Neutrophil (primary cell): ENCODE measurements around the gene ETS1.

Experiments used
- H3K27ac ChIP-seq: fragments of 200-600 bp; sonication (generic); 2 replicates; pipeline ENCODE4 v1.5.1; 2016; ENCODE audit warnings: mild to moderate bottlenecking, moderate library complexity
- H3K27me3 ChIP-seq: fragments of 200-600 bp; sonication (generic); 2 replicates; pipeline ENCODE4 v1.6.0; 2016; ENCODE audit warnings: mild to moderate bottlenecking
- H3K36me3 ChIP-seq: fragments of 200-600 bp; sonication (generic); 2 replicates; pipeline ENCODE4 v1.5.1; 2017
- H3K4me1 ChIP-seq, 2 experiments: fragments of 200-600 bp in 1 of 2; sonication (generic) in 1 of 2; 1 replicate in 1 of 2; 2 replicates in 1 of 2; pipeline versions ENCODE4 v1.5.1 to v1.6.1; 2013 to 2016; ENCODE audit warnings: low read depth in 1 of 2, low read length in 1 of 2, mild to moderate bottlenecking in 1 of 2, moderate library complexity in 1 of 2; ENCODE audit not compliant: control insufficient read depth in 1 of 2, insufficient read depth in 1 of 2
- H3K4me3 ChIP-seq, 2 experiments: fragments of 200-600 bp in 1 of 2; sonication (generic) in 1 of 2; 1 replicate in 1 of 2; 2 replicates in 1 of 2; pipeline ENCODE4 v1.5.1; 2013 to 2016; ENCODE audit warnings: low read depth in 1 of 2, low read length in 1 of 2, mild to moderate bottlenecking in 1 of 2, moderate library complexity in 1 of 2
- H3K9me3 ChIP-seq: fragments of 200-600 bp; sonication (generic); 2 replicates; pipeline ENCODE4 v1.5.1; 2016
- TF ChIP-seq, protein P1 (sequence below): fragments of 200-600 bp; sonication (generic); IDR thresholded peaks from 2 replicates; pipeline ENCODE4 v1.5.1; 2016; ENCODE audit warnings: antibody characterized with exemption

Gene ETS1

DNA sequence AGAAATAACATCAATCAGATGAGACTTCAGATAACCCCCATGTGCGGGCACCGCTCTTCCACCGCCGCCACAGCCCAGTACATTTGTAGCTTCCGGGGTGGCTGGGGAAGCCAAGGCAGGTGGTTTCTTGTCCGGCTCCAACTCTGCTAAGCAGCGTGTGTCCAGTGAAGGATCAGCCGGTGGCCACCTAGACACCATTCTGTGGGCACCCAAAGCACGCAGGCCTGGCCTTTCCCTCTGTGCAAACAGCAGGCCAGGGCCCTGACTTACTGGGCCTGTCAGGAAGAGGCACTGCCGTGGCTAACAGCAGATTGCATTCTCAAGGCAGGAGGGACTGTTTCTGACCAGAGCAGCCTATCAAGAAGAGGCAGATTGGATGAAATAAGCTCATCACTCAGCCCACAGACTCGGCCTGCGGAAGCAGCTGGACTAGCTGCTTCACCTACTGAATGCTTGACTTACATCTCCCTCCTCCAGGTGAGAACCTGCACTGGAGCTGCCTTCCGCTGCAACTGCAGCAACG lies 74.8 kb downstream of the ETS1 start:
- Histone ChIP-seq H3K4me1 (peaks cover 13 to 57% of the 10 kb centered on the region in 2 experiments), H3K27ac (no peak overlapping the region), H3K4me3 (no peak overlapping the region), H3K36me3 (peaks cover 12% of the 10 kb centered on the region), H3K27me3 (no peaks in the 10 kb centered on the region), H3K9me3 (no peaks in the 10 kb centered on the region)
- TF ChIP-seq, protein P1, sequence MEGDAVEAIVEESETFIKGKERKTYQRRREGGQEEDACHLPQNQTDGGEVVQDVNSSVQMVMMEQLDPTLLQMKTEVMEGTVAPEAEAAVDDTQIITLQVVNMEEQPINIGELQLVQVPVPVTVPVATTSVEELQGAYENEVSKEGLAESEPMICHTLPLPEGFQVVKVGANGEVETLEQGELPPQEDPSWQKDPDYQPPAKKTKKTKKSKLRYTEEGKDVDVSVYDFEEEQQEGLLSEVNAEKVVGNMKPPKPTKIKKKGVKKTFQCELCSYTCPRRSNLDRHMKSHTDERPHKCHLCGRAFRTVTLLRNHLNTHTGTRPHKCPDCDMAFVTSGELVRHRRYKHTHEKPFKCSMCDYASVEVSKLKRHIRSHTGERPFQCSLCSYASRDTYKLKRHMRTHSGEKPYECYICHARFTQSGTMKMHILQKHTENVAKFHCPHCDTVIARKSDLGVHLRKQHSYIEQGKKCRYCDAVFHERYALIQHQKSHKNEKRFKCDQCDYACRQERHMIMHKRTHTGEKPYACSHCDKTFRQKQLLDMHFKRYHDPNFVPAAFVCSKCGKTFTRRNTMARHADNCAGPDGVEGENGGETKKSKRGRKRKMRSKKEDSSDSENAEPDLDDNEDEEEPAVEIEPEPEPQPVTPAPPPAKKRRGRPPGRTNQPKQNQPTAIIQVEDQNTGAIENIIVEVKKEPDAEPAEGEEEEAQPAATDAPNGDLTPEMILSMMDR, result no peak

DNA sequence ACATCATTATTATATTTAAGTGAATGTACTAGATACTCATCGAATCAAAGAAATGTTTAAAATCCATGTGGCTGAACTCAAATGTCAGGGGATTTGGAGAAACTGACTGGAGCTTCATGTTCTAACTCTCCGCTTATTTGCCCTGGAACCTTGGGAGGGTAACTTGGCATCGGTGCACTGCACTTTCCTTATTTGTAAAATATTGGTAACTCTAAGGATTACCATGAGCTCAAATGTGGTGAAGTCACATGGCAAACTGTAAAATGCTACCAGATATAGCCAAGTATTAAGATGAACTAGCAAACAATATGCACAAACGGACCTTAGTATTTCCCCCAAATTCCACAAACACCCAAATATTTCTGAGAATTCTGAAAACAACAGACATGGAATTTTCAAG lies 75.6 kb downstream of the ETS1 start:
- Histone ChIP-seq H3K4me1 (peaks cover 16 to 57% of the 10 kb centered on the region in 2 experiments), H3K4me3 (no peak overlapping the region)

DNA sequence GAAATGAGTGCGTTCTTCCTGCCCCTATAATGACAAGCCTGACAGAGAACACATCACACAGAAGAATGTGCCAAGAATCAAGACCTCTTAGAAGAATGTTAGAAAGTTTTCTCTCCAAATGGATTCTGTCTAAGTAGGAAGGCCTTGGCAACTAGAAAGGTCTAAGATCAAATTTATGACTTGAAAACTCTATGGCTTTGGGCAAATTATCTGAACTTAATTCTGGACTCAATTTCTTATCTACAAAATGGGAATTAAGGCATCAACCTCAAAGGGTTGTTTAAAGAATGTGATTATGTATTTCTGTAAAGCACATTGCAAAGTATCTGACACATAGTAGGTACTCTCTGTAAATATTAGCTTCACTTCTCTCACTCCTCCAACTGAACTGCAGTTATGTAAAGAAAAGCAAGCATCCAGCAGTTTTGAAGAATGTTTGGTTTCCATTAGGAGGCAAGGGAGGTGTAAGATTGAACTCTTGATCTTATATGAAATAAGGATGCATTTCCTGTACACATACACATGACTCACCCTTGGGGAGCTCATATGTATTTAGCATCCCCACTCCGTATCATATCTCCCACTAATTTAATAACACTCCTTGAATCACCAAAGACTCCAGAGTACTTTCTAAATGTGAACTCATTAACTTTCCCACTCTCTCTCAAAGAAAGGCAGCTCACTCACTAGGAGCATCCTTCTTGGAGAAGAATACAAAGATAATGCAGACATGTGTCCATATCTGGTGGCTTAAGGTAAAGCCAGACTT lies 77.6 kb downstream of the ETS1 start:
- Histone ChIP-seq H3K27me3 (no peaks in the 10 kb centered on the region), H3K9me3 (no peaks in the 10 kb centered on the region), H3K27ac (no peak overlapping the region), H3K4me1 (peaks cover 31 to 57% of the 10 kb centered on the region in 2 experiments), H3K36me3 (peaks cover 12% of the 10 kb centered on the region), H3K4me3 (no peak overlapping the region)
- TF ChIP-seq, protein P1, result no peak

More for the DNA sequence above, 75.6 kb downstream of the ETS1 start:
- peaks cover 12% of the 10 kb centered on the region for H3K36me3 ChIP-seq
- TF ChIP-seq, protein P1, result no peak
- no peak overlapping the region for H3K27ac ChIP-seq
- H3K27me3 ChIP-seq, result no peaks in the 10 kb centered on the region
- H3K9me3 ChIP-seq, result no peaks in the 10 kb centered on the region

DNA sequence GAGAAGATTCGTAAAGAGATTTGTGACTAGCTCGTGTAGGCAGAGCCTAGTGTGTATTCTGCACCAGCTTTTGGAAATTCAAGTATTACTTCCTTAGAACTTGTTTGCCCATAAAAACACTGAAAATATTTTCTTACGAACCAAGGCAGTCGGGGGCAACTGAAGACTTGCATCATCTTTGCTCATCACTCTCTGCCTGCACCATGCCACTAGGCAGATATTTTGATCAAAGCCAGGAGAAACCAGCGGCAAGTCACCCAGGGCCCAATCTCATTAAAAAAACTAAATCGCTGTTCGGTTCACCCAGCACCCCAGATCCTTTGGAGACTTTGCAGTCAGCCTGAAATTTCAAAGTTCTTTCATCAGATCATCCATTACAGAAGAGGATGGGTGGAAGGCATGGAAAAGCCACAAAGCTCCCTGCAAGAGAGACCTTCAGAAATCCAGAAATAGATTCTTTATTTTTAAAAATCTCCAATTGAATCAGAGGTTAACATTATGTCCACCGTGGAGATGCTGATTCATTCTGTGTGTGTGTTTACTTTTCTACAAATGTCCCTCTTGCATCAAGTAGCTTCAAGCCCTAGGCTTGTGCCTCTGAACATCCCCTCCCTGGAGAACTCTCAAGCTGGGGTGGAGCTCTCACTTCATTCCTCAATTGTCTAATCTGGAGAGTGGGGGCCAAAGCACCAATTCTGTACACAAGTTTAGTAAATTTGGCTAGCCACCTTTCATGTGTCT lies 78.4 kb downstream of the ETS1 start:
- Histone ChIP-seq H3K9me3 (no peaks in the 10 kb centered on the region), H3K36me3 (peaks cover 12% of the 10 kb centered on the region), H3K27ac (no peak overlapping the region), H3K4me1 (peaks cover 32 to 57% of the 10 kb centered on the region in 2 experiments), H3K4me3 (no peak overlapping the region), H3K27me3 (no peaks in the 10 kb centered on the region)
- TF ChIP-seq, protein P1, result no peak

DNA sequence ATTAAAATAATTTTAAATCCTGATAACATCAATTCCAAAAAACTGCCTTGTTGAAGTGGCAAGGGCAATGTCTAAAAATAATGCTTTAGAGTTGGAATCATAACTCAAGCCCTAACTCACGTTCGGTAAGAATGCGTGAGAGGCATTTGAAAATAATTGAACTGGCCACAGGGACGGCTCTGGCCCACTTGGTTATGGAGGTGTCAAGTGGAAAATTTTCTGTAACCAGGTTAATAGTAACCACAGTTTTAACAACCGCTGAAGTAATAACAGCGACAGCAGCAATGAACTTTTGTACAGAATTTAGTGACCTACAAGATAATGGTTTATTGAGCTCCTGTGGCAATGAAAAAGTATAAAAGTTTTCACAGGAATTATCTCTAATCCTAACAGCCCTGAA lies 79.4 kb downstream of the ETS1 start:
- peaks cover 32 to 58% of the 10 kb centered on the region in 2 experiments for H3K4me1 ChIP-seq
- H3K4me3 ChIP-seq, result no peak overlapping the region

More for the DNA sequence above, 79.4 kb downstream of the ETS1 start:
- H3K27me3 ChIP-seq, result no peaks in the 10 kb centered on the region
- no peak overlapping the region for H3K27ac ChIP-seq
- TF ChIP-seq, protein P1, result no peak
- peaks cover 7% of the 10 kb centered on the region for H3K36me3 ChIP-seq
- no peaks in the 10 kb centered on the region for H3K9me3 ChIP-seq
